Epithelial cell of proximal tubule (primary cell): ENCODE data around the gene PRKCE. TPM values are rescaled to one million over a fixed set of nuclear protein-coding genes. Genes with fewer than 3 reads are reported as not detected.

Experiments used
- DNase-seq: peaks from one replicate; pipeline ENCODE4 v3.0.0-alpha.2; 2011; ENCODE audit warnings: low read depth
- H3K4me3 ChIP-seq: 2 replicates; pipeline ENCODE4 v1.5.1; 2011; ENCODE audit warnings: low read depth, mild to moderate bottlenecking, low read length
- total RNA-seq: library from RNA; depleted of rRNA; stranded (reverse); fragments of >200 nt; gene quantifications from 2 replicates; pipeline ENCODE4 v1.2.3, GENCODE V29; 2015
- TF ChIP-seq, protein P1 (sequence below): conservative IDR thresholded peaks from 2 replicates; pipeline ENCODE4 v1.5.1; 2012; ENCODE audit warnings: low read depth, mild to moderate bottlenecking, low read length

The PRKCE gene
- total RNA-seq, 1 donor from 2014 or later: 2.5 TPM

- TF ChIP-seq, protein P1, sequence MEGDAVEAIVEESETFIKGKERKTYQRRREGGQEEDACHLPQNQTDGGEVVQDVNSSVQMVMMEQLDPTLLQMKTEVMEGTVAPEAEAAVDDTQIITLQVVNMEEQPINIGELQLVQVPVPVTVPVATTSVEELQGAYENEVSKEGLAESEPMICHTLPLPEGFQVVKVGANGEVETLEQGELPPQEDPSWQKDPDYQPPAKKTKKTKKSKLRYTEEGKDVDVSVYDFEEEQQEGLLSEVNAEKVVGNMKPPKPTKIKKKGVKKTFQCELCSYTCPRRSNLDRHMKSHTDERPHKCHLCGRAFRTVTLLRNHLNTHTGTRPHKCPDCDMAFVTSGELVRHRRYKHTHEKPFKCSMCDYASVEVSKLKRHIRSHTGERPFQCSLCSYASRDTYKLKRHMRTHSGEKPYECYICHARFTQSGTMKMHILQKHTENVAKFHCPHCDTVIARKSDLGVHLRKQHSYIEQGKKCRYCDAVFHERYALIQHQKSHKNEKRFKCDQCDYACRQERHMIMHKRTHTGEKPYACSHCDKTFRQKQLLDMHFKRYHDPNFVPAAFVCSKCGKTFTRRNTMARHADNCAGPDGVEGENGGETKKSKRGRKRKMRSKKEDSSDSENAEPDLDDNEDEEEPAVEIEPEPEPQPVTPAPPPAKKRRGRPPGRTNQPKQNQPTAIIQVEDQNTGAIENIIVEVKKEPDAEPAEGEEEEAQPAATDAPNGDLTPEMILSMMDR: no peak
- no peak for DNase-seq
- no peak overlapping the region for H3K4me3 ChIP-seq
These were observed 194.1 kb downstream of the PRKCE start for GRCh38 chr2:45845566-45845965.

GRCh38 chr2:45849491-45850283, 198.2 kb downstream of the PRKCE start:
- H3K4me3 ChIP-seq: no peak overlapping the region
- TF ChIP-seq, protein P1: no peak
- DNase-seq: no peak

- no peak for DNase-seq
- H3K4me3 ChIP-seq: no peak overlapping the region
- TF ChIP-seq, protein P1: no peak
These were observed 199.1 kb downstream of the PRKCE start for GRCh38 chr2:45850558-45850957.

GRCh38 chr2:45851111-45851510, 199.6 kb downstream of the PRKCE start:
- TF ChIP-seq, protein P1: no peak
- H3K4me3 ChIP-seq: no peak overlapping the region
- DNase-seq: no peak

DNA sequence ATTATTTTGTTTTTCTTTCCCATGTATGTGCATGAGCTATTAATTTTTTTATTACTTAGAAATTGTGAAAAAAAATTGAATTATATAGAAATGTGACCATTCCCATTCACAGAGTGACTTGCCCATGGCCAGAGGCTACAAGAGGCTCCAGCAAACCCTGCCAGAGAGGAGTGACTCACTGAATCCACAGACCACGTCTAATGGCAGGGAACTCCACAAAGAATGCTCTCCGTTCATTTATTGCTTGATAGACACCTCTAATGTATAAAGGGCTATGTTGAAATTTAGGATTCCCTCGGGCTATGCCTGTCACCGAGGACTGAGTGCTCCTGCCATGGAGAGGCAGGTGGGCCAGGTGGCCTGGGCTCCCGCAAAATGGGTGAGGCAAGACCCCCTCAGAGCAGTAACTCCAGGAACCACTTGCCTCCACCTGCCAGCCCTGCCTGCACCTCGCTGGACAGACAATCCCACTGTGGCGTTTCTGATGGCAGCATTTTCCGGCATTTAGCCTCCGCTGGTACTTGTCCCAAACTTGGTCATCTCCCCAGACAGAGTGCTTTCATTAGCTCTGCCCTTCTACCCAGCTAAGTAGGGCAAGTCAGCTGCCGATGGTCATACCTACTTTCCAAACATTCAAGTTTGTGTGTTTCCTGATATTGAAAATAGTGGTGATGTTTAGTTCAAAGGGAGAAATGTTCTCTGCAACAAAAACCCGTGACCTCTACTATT, 200.3 kb downstream of the PRKCE start:
- DNase-seq: no peak
- TF ChIP-seq, protein P1: no peak
- no peak overlapping the region for H3K4me3 ChIP-seq

DNA sequence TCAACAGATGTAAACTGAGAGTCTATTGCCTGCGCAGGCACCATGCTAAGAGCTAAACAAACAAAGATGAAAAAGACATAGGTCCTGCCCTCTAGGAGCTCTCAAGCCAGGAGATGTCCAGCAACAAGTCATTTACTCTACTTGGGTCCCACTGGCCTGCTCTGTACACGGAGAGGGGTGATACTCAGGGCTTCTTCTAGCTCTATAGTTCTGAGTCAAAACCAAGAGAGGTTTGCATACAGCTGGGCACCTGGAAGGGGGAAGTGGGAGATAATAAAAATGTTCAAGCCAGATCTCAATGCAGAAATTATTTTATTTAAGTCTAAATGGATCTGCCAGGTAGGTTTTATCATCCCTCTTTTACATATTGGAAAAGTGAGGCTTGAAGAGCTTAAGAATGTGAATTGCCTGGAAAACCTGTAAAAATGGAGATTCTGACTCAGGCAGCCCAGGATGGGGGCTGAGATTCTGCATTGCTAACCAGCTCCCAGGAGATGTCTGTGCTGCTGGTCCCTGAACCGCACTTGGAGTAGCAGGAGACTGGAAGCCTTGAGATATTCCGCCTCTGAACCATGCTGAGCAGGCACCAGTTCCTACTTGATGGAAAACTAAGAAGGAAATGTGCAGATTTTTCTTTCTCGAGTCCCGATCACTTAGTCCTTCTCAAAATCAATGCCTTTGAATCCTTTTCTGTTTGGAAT, 201.1 kb downstream of the PRKCE start:
- TF ChIP-seq, protein P1: no peak
- DNase-seq: no peak

More for the DNA sequence above, 201.1 kb downstream of the PRKCE start:
- no peak overlapping the region for H3K4me3 ChIP-seq
